H1 (cell line): ENCODE results near the gene TBP. TPM values are rescaled to one million over a fixed set of nuclear protein-coding genes. Genes with fewer than 3 reads are reported as not detected.

Source experiments
- EP300 ChIP-seq, 2 experiments: IDR thresholded peaks; 1 replicate in 1 of 2; 2 replicates in 1 of 2; pipeline ENCODE4 v1.6.1; 2011 to 2012; ENCODE audit warnings: low read depth in 2 of 2, low read length in 2 of 2, mild to moderate bottlenecking in 2 of 2, borderline replicate concordance in 1 of 2, inconsistent platforms in 1 of 2, moderate library complexity in 1 of 2
- USF2 ChIP-seq: IDR thresholded peaks from 2 replicates; pipeline ENCODE4 v1.6.1; 2011; ENCODE audit warnings: low read length, improper control_type of control experiment
- polyA plus RNA-seq, 7 experiments: library from polyadenylated mRNA; depleted of rRNA in 3 of 7; stranded (reverse) in 5 of 7; unstranded in 2 of 7; fragments of >200 nt in 5 of 7; fragments of 200-250 nt in 2 of 7; gene quantifications; 1 replicate in 5 of 7; 2 replicates in 1 of 7; 4 replicates in 1 of 7; pipeline versions ENCODE4 v1.2.1 to v1.2.3, GENCODE V29; 2011 to 2013; ENCODE audit warnings: missing spikeins in 2 of 7, mixed read lengths in 2 of 7
- total RNA-seq: library from RNA; stranded (reverse); fragmentation: NEBNext Ultra II Directional; extraction: Animal tissue kit (Norgen Biotek cat#: 25700); gene quantifications from 2 replicates; pipeline ENCODE4 v1.2.1, GENCODE V29; 2021

Gene TBP
- total and polyA plus RNA-seq, 2 of the 8 experiments (the other 6 are each of a cell fraction or from before 2014, with no cell fraction given): 17.2 to 20.9 TPM

GRCh38 chr6:170537329-170537728, 16.8 kb upstream of the TBP start (continued):
- TF ChIP-seq USF2 (no peak), EP300 (IDR thresholded peaks at IDR 0.05; ENCODE audit: borderline replicate concordance in 1 of 2, low read depth in 2 of 2, low read length in 2 of 2) (no peak)
